ENCODE data around the gene C16orf90. TPM values are rescaled to one million over a fixed set of nuclear protein-coding genes. Genes with fewer than 3 reads are reported as not detected.

The C16orf90 gene
- total RNA-seq, 2 experiments from 2014 or later = not detected

GRCh38 chr16:3460121-3460520 is 35.2 kb downstream of the C16orf90 start:
- Mint-ChIP-seq H3K27ac (no peak overlapping the region), H3K4me3 (peak overlapping the region; percentile 84), H3K27me3 (no peaks in the 10 kb centered on the region), H3K4me1 (peaks cover 46% of the 10 kb centered on the region), H3K36me3 (no peaks in the 10 kb centered on the region), H3K9me3 (no peaks in the 10 kb centered on the region)
- ATAC-seq (ENCODE audit: low read depth) (no peak), DNase-seq (no peak)
- POLR2A ChIA-PET = no interaction called here

GRCh38 chr16:3459401-3460090 is 35.7 kb downstream of the C16orf90 start:
- no peak for DNase-seq
- ATAC-seq (ENCODE audit: low read depth) = peak; percentile 11
- Mint-ChIP-seq H3K27ac (peak overlapping the region; percentile 91), H3K9me3 (no peaks in the 10 kb centered on the region), H3K27me3 (no peaks in the 10 kb centered on the region), H3K4me3 (peak overlapping the region; percentile 84), H3K36me3 (no peaks in the 10 kb centered on the region), H3K4me1 (peaks cover 45% of the 10 kb centered on the region)
- POLR2A ChIA-PET = interaction anchor here (0.5 kb wide), 1 partner anchor 197 kb away, joined by 3 read pairs; no protein-coding TSS in a partner anchor

GRCh38 chr16:3458852-3459361 is 36.4 kb downstream of the C16orf90 start:
- POLR2A ChIA-PET = interaction anchor here (0.5 to 1.1 kb wide), 6 partner anchors 42 to 196 kb away, joined by 3 to 5 read pairs (median 4); partner anchors contain the start of genes CLUAP1, ZNF174 and ZSCAN32
- H3K4me1 Mint-ChIP-seq = peaks cover 39% of the 10 kb centered on the region
- DNase-seq (no peak), ATAC-seq (ENCODE audit: low read depth) (no peak)
- H3K27me3 Mint-ChIP-seq = no peaks in the 10 kb centered on the region
- peak overlapping the region; percentile 91 for H3K27ac Mint-ChIP-seq
- H3K9me3 Mint-ChIP-seq = no peaks in the 10 kb centered on the region
- H3K36me3 Mint-ChIP-seq = no peaks in the 10 kb centered on the region
- peak overlapping the region; percentile 84 for H3K4me3 Mint-ChIP-seq

GRCh38 chr16:3458278-3458851 is 36.9 kb downstream of the C16orf90 start:
- DNase-seq (no peak), ATAC-seq (ENCODE audit: low read depth) (no peak)
- H3K27ac Mint-ChIP-seq = peak overlapping the region; percentile 91
- H3K27me3 Mint-ChIP-seq = no peaks in the 10 kb centered on the region
- peak overlapping the region; percentile 84 for H3K4me3 Mint-ChIP-seq
- POLR2A ChIA-PET = interaction anchor here (0.7 to 1.5 kb wide), 6 partner anchors 42 to 195 kb away, joined by 3 to 5 read pairs (median 4); partner anchors contain the start of genes CLUAP1, ZNF174 and ZSCAN32
- peaks cover 39% of the 10 kb centered on the region for H3K4me1 Mint-ChIP-seq
- no peaks in the 10 kb centered on the region for H3K36me3 Mint-ChIP-seq
- H3K9me3 Mint-ChIP-seq = no peaks in the 10 kb centered on the region

- ATAC-seq (ENCODE audit: low read depth) = peak; percentile 88
- Mint-ChIP-seq H3K27me3 (no peaks in the 10 kb centered on the region), H3K27ac (peak overlapping the region; percentile 87), H3K36me3 (no peaks in the 10 kb centered on the region), H3K4me3 (peak overlapping the region; percentile 84), H3K4me1 (peaks cover 39% of the 10 kb centered on the region), H3K9me3 (no peaks in the 10 kb centered on the region)
- peak; percentile 98 for DNase-seq
- POLR2A ChIA-PET = interaction anchor here (0.6 to 1.5 kb wide), 14 partner anchors 14 to 300 kb away, joined by 3 to 14 read pairs (median 5); partner anchors contain the start of genes CLUAP1, NAA60, OR1F1 and TIGD7
Observed at GRCh38 chr16:3457434-3458252, 37.6 kb downstream of the C16orf90 start.

- Mint-ChIP-seq H3K4me3 (no peak overlapping the region), H3K9me3 (no peaks in the 10 kb centered on the region)
- POLR2A ChIA-PET = no interaction called here
Observed at GRCh38 chr16:3454631-3455147, 40.6 kb downstream of the C16orf90 start.

GRCh38 chr16:3454093-3454492 is 41.2 kb downstream of the C16orf90 start:
- DNase-seq (no peak), ATAC-seq (ENCODE audit: low read depth) (no peak)
- peaks cover 16% of the 10 kb centered on the region for H3K4me1 Mint-ChIP-seq

More at GRCh38 chr16:3454631-3455147, 40.6 kb downstream of the C16orf90 start:
- Mint-ChIP-seq H3K36me3 (peaks cover 6% of the 10 kb centered on the region), H3K27ac (no peak overlapping the region), H3K4me1 (peaks cover 22% of the 10 kb centered on the region), H3K27me3 (no peaks in the 10 kb centered on the region)
- ATAC-seq (ENCODE audit: low read depth) = no peak
- DNase-seq = no peak

GRCh38 chr16:3444032-3444388 is 51.3 kb downstream of the C16orf90 start:
- peaks cover 45% of the 10 kb centered on the region for H3K36me3 Mint-ChIP-seq
- H3K4me1 Mint-ChIP-seq = peaks cover 16% of the 10 kb centered on the region
- H3K27ac Mint-ChIP-seq = peak overlapping the region; percentile 89
- ATAC-seq (ENCODE audit: low read depth) (peak; percentile 72), DNase-seq (no peak)
- POLR2A ChIA-PET = interaction anchor here (0.6 to 3.8 kb wide), 10 partner anchors 13 to 346 kb away, joined by 3 to 23 read pairs (median 5); partner anchors contain the start of genes ZNF174, ZNF263 and ZSCAN32
- H3K9me3 Mint-ChIP-seq = peaks cover 12% of the 10 kb centered on the region
- peak overlapping the region; percentile 94 for H3K4me3 Mint-ChIP-seq
- H3K27me3 Mint-ChIP-seq = no peaks in the 10 kb centered on the region

More at GRCh38 chr16:3454093-3454492, 41.2 kb downstream of the C16orf90 start:
- Mint-ChIP-seq H3K4me3 (no peak overlapping the region), H3K36me3 (peaks cover 11% of the 10 kb centered on the region), H3K9me3 (no peaks in the 10 kb centered on the region), H3K27me3 (no peaks in the 10 kb centered on the region), H3K27ac (no peak overlapping the region)
- POLR2A ChIA-PET = no interaction called here

Small RNAs within 50 kb of the gene (microRNA-seq; reads per million reads assigned to microRNA genes)
- gene MIR6126 = not detected

Other genes starting within 250 kb of the C16orf90 start
- gene MEFV, start 238.9 kb downstream of the C16orf90 start, total RNA-seq = under 1 TPM; 0.23 to 0.39 TPM
- 10 to 100 TPM; 34.7 to 36.7 TPM for gene ZNF263, start 212.0 kb downstream of the C16orf90 start, total RNA-seq
- 10 to 100 TPM; 10.3 to 12.1 TPM for gene TIGD7, start 190.1 kb downstream of the C16orf90 start, total RNA-seq
- 10 to 100 TPM; 63.6 to 63.8 TPM for gene ZNF75A, start 190.0 kb downstream of the C16orf90 start, total RNA-seq
- gene OR2C1, start 139.6 kb downstream of the C16orf90 start, total RNA-seq = not detected
- 10 to 100 TPM; 20.5 to 22.5 TPM for gene ZSCAN32, start 94.5 kb downstream of the C16orf90 start, total RNA-seq
- gene ZNF174, start 94.3 kb downstream of the C16orf90 start, total RNA-seq = 10 to 100 TPM; 15.5 to 16.0 TPM
- 1 to 10 TPM; 3.6 to 4.2 TPM for gene ZNF597, start 52.0 kb downstream of the C16orf90 start, total RNA-seq
- 10 to 100 TPM; 54.0 to 54.6 TPM for gene NAA60, start 51.8 kb downstream of the C16orf90 start, total RNA-seq
- gene CLUAP1, start 5.5 kb upstream of the C16orf90 start, total RNA-seq = 10 to 100 TPM; 22.9 to 26.8 TPM
- 10 to 100 TPM; 95.9 to 97.4 TPM for gene NLRC3, start 81.9 kb upstream of the C16orf90 start, total RNA-seq
- 10 to 100 TPM; 16.8 to 16.9 TPM for gene SLX4, start 116.1 kb upstream of the C16orf90 start, total RNA-seq
- gene DNASE1, start 159.2 kb upstream of the C16orf90 start, total RNA-seq = 10 to 100 TPM; 49.6 to 53.9 TPM
- 100 to 1,000 TPM; 116 to 121 TPM for gene TRAP1, start 222.0 kb upstream of the C16orf90 start, total RNA-seq